ENCODE results near the gene GRIN1. TPM values are rescaled to one million over a fixed set of nuclear protein-coding genes. Genes with fewer than 3 reads are reported as not detected.

The GRIN1 gene
- total and polyA plus RNA-seq, 2 donors (not counting 1 experiment from before 2014, with no cell fraction given), result 0.04 TPM; not detected in 1

DNA sequence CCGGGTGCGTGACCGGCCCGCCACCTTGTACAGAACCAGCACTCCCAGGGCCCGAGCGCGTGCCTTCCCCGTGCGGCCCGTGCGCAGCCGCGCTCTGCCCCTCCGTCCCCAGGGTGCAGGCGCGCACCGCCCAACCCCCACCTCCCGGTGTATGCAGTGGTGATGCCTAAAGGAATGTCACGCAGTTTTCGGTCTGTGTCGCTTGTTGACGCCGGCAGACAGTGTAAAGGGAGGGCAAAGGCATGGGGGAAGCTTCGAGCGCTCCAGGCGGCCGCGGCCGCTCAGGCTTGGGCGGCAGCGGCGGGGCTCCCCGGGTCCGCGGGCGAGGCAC is 29.6 kb downstream of the GRIN1 start:
- peaks cover 25% of the 10 kb centered on the region for H3K27me3 Mint-ChIP-seq

More for the DNA sequence above, 29.6 kb downstream of the GRIN1 start:
- Histone ChIP-seq H4K20me1 (ENCODE audit: control insufficient read depth, insufficient read depth, low read length, poor library complexity, severe bottlenecking) (no peaks in the 10 kb centered on the region), H3K27ac (ENCODE audit: low read length in 2 of 2) (no peak overlapping the region), H3K9ac (ENCODE audit: low read length) (peak overlapping the region; percentile 48), H3K4me3 (ENCODE audit: control extremely low read depth in 1 of 5, extremely low read depth in 1 of 5, insufficient read depth in 1 of 5, low read depth in 2 of 5, low read length in 4 of 5) (peak overlapping the region in 2 of 5 experiments; percentile 12 to 21), H3K4me2 (replicated peaks; ENCODE audit: low read depth, low read length, poor library complexity, severe bottlenecking) (peak overlapping the region; percentile 74), H3K79me2 (ENCODE audit: control insufficient read depth, insufficient read depth, low read length) (no peaks in the 10 kb centered on the region), H3K4me1 (ENCODE audit: control insufficient read depth in 2 of 2, insufficient read depth in 2 of 2, low read length in 2 of 2) (peaks cover 8 to 35% of the 10 kb centered on the region in 2 donors), H3K9me3 (ENCODE audit: control extremely low read depth in 1 of 3, control insufficient read depth in 2 of 3, insufficient read depth in 1 of 3, low read length in 2 of 3) (peaks cover 0 to 22% (median 0%) of the 10 kb centered on the region in 3 donors), H2AFZ (ENCODE audit: insufficient read depth, low read depth, low read length, poor library complexity, severe bottlenecking) (no peak overlapping the region), H3K36me3 (replicated peaks in 1 of 2; ENCODE audit: control extremely low read depth in 1 of 2, control insufficient read depth in 1 of 2, extremely low read depth in 1 of 2, insufficient read depth in 2 of 2, low read length in 1 of 2) (no peaks in the 10 kb centered on the region), H3K27me3 (replicated peaks in 1 of 4; ENCODE audit: control extremely low read depth in 1 of 4, control insufficient read depth in 3 of 4, insufficient read depth in 4 of 4, low read length in 3 of 4) (peaks cover 0 to 84% (median 39%) of the 10 kb centered on the region in 4 experiments)
- 2% methylated on average over 36 of the region's 36 CpGs for WGBS (ENCODE audit: insufficient coverage)
- no peak for TF ChIP-seq EZH2 (IDR thresholded peaks at IDR 0.05; ENCODE audit: borderline replicate concordance, insufficient read depth, low read depth, low read length, poor library complexity, severe bottlenecking)
- TF ChIP-seq, protein P1, sequence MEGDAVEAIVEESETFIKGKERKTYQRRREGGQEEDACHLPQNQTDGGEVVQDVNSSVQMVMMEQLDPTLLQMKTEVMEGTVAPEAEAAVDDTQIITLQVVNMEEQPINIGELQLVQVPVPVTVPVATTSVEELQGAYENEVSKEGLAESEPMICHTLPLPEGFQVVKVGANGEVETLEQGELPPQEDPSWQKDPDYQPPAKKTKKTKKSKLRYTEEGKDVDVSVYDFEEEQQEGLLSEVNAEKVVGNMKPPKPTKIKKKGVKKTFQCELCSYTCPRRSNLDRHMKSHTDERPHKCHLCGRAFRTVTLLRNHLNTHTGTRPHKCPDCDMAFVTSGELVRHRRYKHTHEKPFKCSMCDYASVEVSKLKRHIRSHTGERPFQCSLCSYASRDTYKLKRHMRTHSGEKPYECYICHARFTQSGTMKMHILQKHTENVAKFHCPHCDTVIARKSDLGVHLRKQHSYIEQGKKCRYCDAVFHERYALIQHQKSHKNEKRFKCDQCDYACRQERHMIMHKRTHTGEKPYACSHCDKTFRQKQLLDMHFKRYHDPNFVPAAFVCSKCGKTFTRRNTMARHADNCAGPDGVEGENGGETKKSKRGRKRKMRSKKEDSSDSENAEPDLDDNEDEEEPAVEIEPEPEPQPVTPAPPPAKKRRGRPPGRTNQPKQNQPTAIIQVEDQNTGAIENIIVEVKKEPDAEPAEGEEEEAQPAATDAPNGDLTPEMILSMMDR (IDR thresholded peaks at IDR 0.05), result no peak
- ATAC-seq (ENCODE audit: low read depth) (no peak), DNase-seq (peak; percentile 58)
- Mint-ChIP-seq H3K9me3 (ENCODE audit: insufficient read depth) (no peaks in the 10 kb centered on the region), H3K27ac (no peak overlapping the region), H3K4me1 (peaks cover 12% of the 10 kb centered on the region), H3K4me3 (peak overlapping the region; percentile 59)
- CTCF ChIA-PET, result no interaction called here
- intact Hi-C loops (cut with micrococcal nuclease), result no loop called here
- POLR2A ChIA-PET, result no interaction called here
